H9 (cell line): ENCODE data around the gene ZFP91. TPM values are rescaled to one million over a fixed set of nuclear protein-coding genes. Genes with fewer than 3 reads are reported as not detected.

Experiments used
- DNase-seq: peaks from one replicate; pipeline ENCODE4 v3.0.0-alpha.2; 2017
- H2AFZ ChIP-seq: one replicate; pipeline ENCODE4 v1.6.1; 2013; ENCODE audit warnings: mild to moderate bottlenecking, low read length, control low read depth, moderate library complexity
- H2AK5ac ChIP-seq: 2 replicates; pipeline ENCODE4 v1.6.1; 2013; ENCODE audit warnings: low read length, control low read depth, mixed read lengths; ENCODE audit not compliant: insufficient read length
- H2BK120ac ChIP-seq: one replicate; pipeline ENCODE4 v1.6.1; 2013; ENCODE audit warnings: low read depth, mild to moderate bottlenecking, low read length, control low read depth, inconsistent platforms; ENCODE audit not compliant: poor library complexity, severe bottlenecking
- H2BK12ac ChIP-seq: 2 replicates; pipeline ENCODE4 v1.6.1; 2013; ENCODE audit warnings: low read length, control low read depth, mixed read lengths, low read depth; ENCODE audit not compliant: insufficient read length
- H2BK15ac ChIP-seq: 2 replicates; pipeline ENCODE4 v1.6.1; 2013; ENCODE audit warnings: low read depth, low read length, control low read depth
- H2BK20ac ChIP-seq: one replicate; pipeline ENCODE4 v1.6.1; 2013; ENCODE audit warnings: low read depth, mild to moderate bottlenecking, low read length, control low read depth, inconsistent platforms; ENCODE audit not compliant: poor library complexity, severe bottlenecking
- H2BK5ac ChIP-seq: 2 replicates; pipeline ENCODE4 v1.6.1; 2013; ENCODE audit warnings: low read length, control low read depth, mixed read lengths; ENCODE audit not compliant: insufficient read length
- H3K14ac ChIP-seq: 2 replicates; pipeline ENCODE4 v1.6.1; 2013; ENCODE audit warnings: low read length, control low read depth; ENCODE audit not compliant: insufficient read depth
- H3K18ac ChIP-seq: 2 replicates; pipeline ENCODE4 v1.6.1; 2013; ENCODE audit warnings: low read depth, mild to moderate bottlenecking, mixed read lengths, low read length, control low read depth; ENCODE audit not compliant: insufficient read length
- H3K23ac ChIP-seq: 2 replicates; pipeline ENCODE4 v1.6.1; 2013; ENCODE audit warnings: low read length, control low read depth, mixed read lengths, low read depth; ENCODE audit not compliant: insufficient read length
- H3K23me2 ChIP-seq: 2 replicates; pipeline ENCODE4 v1.6.1; 2013; ENCODE audit warnings: low read depth, mild to moderate bottlenecking, mixed read lengths, low read length, control low read depth; ENCODE audit not compliant: insufficient read length, poor library complexity, severe bottlenecking
- H3K27ac ChIP-seq: 2 replicates; pipeline ENCODE4 v1.5.1; 2013; ENCODE audit warnings: low read length, control low read depth, mixed read lengths, low read depth; ENCODE audit not compliant: insufficient read length
- H3K27me3 ChIP-seq: 2 replicates; pipeline ENCODE4 v1.6.1; 2013; ENCODE audit warnings: low read length, control low read depth, inconsistent platforms; ENCODE audit not compliant: insufficient read depth
- H3K4ac ChIP-seq: 2 replicates; pipeline ENCODE4 v1.6.1; 2013; ENCODE audit warnings: low read depth, mild to moderate bottlenecking, control low read depth, inconsistent platforms, low read length, moderate library complexity
- H3K4me1 ChIP-seq: 2 replicates; pipeline ENCODE4 v1.6.1; 2013; ENCODE audit warnings: low read length, control low read depth, inconsistent platforms; ENCODE audit not compliant: insufficient read depth
- H3K4me2 ChIP-seq: 2 replicates; pipeline ENCODE4 v1.6.1; 2013; ENCODE audit warnings: low read length, control low read depth, mixed read lengths; ENCODE audit not compliant: insufficient read length, insufficient read depth
- H3K56ac ChIP-seq: 2 replicates; pipeline ENCODE4 v1.6.1; 2013; ENCODE audit warnings: low read depth, mild to moderate bottlenecking, mixed read lengths, low read length, control low read depth; ENCODE audit not compliant: insufficient read length
- H3K79me1 ChIP-seq: 2 replicates; pipeline ENCODE4 v1.6.1; 2013; ENCODE audit warnings: low read depth, mild to moderate bottlenecking, moderate library complexity, low read length, control low read depth, inconsistent platforms; ENCODE audit not compliant: insufficient read depth, poor library complexity, severe bottlenecking
- H3K79me2 ChIP-seq: 2 replicates; pipeline ENCODE4 v1.6.1; 2013; ENCODE audit warnings: low read length, control low read depth, inconsistent platforms; ENCODE audit not compliant: insufficient read depth
- H3K9ac ChIP-seq: 2 replicates; pipeline ENCODE4 v1.6.1; 2013; ENCODE audit warnings: low read length, control low read depth, mixed read lengths; ENCODE audit not compliant: insufficient read length; ENCODE audit errors: extremely low read depth
- H3K9me3 ChIP-seq: one replicate; pipeline ENCODE4 v1.6.1; 2013; ENCODE audit warnings: low read depth, low read length, inconsistent platforms; ENCODE audit not compliant: control insufficient read depth
- H3T11ph ChIP-seq: one replicate; pipeline ENCODE4 v1.6.1; 2013; ENCODE audit warnings: mild to moderate bottlenecking, low read length, control low read depth, inconsistent platforms
- H4K20me1 ChIP-seq: one replicate; pipeline ENCODE4 v1.6.1; 2013; ENCODE audit not compliant: control insufficient read depth, insufficient read length, insufficient read depth
- H4K5ac ChIP-seq: 2 replicates; pipeline ENCODE4 v1.6.1; 2013; ENCODE audit warnings: low read depth, mild to moderate bottlenecking, mixed read lengths, low read length, control low read depth; ENCODE audit not compliant: insufficient read length
- H4K8ac ChIP-seq: replicated peaks from 2 replicates; pipeline ENCODE4 v1.6.1; 2013; ENCODE audit warnings: low read length, control low read depth, mixed read lengths, low read depth; ENCODE audit not compliant: insufficient read length
- H4K91ac ChIP-seq: 2 replicates; pipeline ENCODE4 v1.6.1; 2013; ENCODE audit warnings: low read depth, mild to moderate bottlenecking, moderate library complexity, mixed read lengths, low read length, control low read depth; ENCODE audit not compliant: insufficient read length
- H3K27ac Mint-ChIP-seq, 3 experiments: 2 replicates in 2 of 3; 3 replicates in 1 of 3; pipeline ENCODE4 v1.8.0; 2020 to 2021; ENCODE audit warnings: mixed read lengths in 3 of 3, mild to moderate bottlenecking in 1 of 3, moderate library complexity in 1 of 3
- H3K27me3 Mint-ChIP-seq: 2 replicates; pipeline ENCODE4 v1.8.0; 2021; ENCODE audit warnings: low read depth, mild to moderate bottlenecking, moderate library complexity, mixed read lengths
- H3K36me3 Mint-ChIP-seq, 3 experiments: 2 replicates in 2 of 3; 3 replicates in 1 of 3; pipeline ENCODE4 v1.8.0; 2020 to 2021; ENCODE audit warnings: low read depth in 3 of 3, mixed read lengths in 3 of 3; ENCODE audit not compliant: insufficient read depth in 1 of 3
- H3K4me1 Mint-ChIP-seq, 2 experiments: 2 replicates each; pipeline ENCODE4 v1.8.0; 2020; ENCODE audit warnings: mixed read lengths in 2 of 2
- H3K4me3 Mint-ChIP-seq, 2 experiments: 2 replicates in 1 of 2; 3 replicates in 1 of 2; pipeline ENCODE4 v1.8.0; 2020 to 2021; ENCODE audit warnings: mild to moderate bottlenecking in 2 of 2, mixed read lengths in 2 of 2, moderate library complexity in 1 of 2
- H3K9me3 Mint-ChIP-seq, 2 experiments: 2 replicates in 1 of 2; 3 replicates in 1 of 2; pipeline ENCODE4 v1.8.0; 2020; ENCODE audit warnings: mild to moderate bottlenecking in 2 of 2, mixed read lengths in 2 of 2, moderate library complexity in 1 of 2
- CTCF ChIP-seq: fragments of 200-600 bp; sonication (generic); conservative IDR thresholded peaks from 3 replicates; pipeline ENCODE4 v1.8.0; 2021; ENCODE audit warnings: antibody characterized with exemption, mild to moderate bottlenecking
- WGBS: extraction: QIAGEN DNeasy Blood & Tissue Kit; methylation state at CpG from one replicate; pipeline ENCODE4 v1.1.7; 2013; ENCODE audit warnings: missing lambda C conversion rate, low lambda C conversion rate, mixed read lengths; ENCODE audit not compliant: insufficient read length; ENCODE audit errors: extremely low coverage; 5-methylcytosine and 5-hydroxymethylcytosine counted together
- total RNA-seq: library from RNA; stranded (reverse); gene quantifications from 2 replicates; pipeline ENCODE4 v1.2.1, GENCODE V29; 2021

The ZFP91 gene
- total RNA-seq, 1 experiment from 2014 or later, result 32.9 TPM

GRCh38 chr11:58577555-58578135 lies 1.2 kb upstream of the ZFP91 start:
- Histone ChIP-seq H2BK5ac (peak overlapping the region; percentile 93), H4K91ac (no peak overlapping the region), H3K18ac (peak overlapping the region; percentile 88), H2AFZ (peak overlapping the region; percentile 94), H4K8ac (peak overlapping the region; percentile 17), H2BK12ac (no peak overlapping the region), H3K9ac (peak overlapping the region; percentile 83), H2BK15ac (no peak overlapping the region), H2AK5ac (no peak overlapping the region), H3K23me2 (peaks cover 4% of the 10 kb centered on the region), H2BK120ac (no peak overlapping the region), H4K5ac (peak overlapping the region; percentile 64), H3K23ac (no peak overlapping the region), H3K14ac (peak overlapping the region; percentile 89; the same call in 1 of the 2 replicates), H3K79me2 (peaks cover 21% of the 10 kb centered on the region; the same call in 1 of the 2 replicates), H3K4me1 (0 out of 2 replicates have a peak, but pooled peaks cover 3% of the 10 kb centered on the region), H3T11ph (no peak overlapping the region), H3K9me3 (no peaks in the 10 kb centered on the region), H3K27me3 (no peaks in the 10 kb centered on the region), H2BK20ac (no peak overlapping the region), H3K27ac (peak overlapping the region; percentile 87), H4K20me1 (no peaks in the 10 kb centered on the region), H3K79me1 (no peaks in the 10 kb centered on the region), H3K4ac (no peak overlapping the region), H3K4me2 (peak overlapping the region; percentile 86), H3K56ac (peak overlapping the region; percentile 63)
- Mint-ChIP-seq H3K9me3 (no peaks in the 10 kb centered on the region; a peak in 2 of 5 replicates), H3K27me3 (no peaks in the 10 kb centered on the region; the same call in 1 of the 2 replicates), H3K27ac (peak overlapping the region; percentile 100), H3K4me1 (peaks cover 23 to 29% of the 10 kb centered on the region in 2 experiments), H3K4me3 (peak overlapping the region; percentile 98 to 99), H3K36me3 (peaks cover 0 to 6% (median 3%) of the 10 kb centered on the region in 3 experiments; a peak in 5 of 7 replicates)
- no peak for TF ChIP-seq CTCF
- WGBS, result no CpG with 5 or more reads among the region's 21 CpGs
- DNase-seq, result no peak
